B cell (primary cell): Measurements from ENCODE around the gene KIF4A. TPM values are rescaled to one million over a fixed set of nuclear protein-coding genes. Genes with fewer than 3 reads are reported as not detected.

Experiments
- ATAC-seq: fragments of 200-7000 bp; cut with Tn5 transposase; one replicate; pipeline ENCODE4 v1.10.0; 2021; ENCODE audit warnings: low read depth, mild to moderate bottlenecking, moderate number of reproducible peaks, moderate library complexity
- CTCF ChIA-PET: fragments of 350-600 bp; sonication (Branson Sonifier 250); formaldehyde crosslinking; loops from one replicate; lab custom pipeline; 2021; ENCODE audit warnings: antibody characterized with exemption, inconsistent platforms; lab: Charles Lee
- POLR2A ChIA-PET: fragments of 350-600 bp; sonication (Branson Sonifier 250); formaldehyde crosslinking; loops from one replicate; lab custom pipeline; 2021; ENCODE audit warnings: antibody characterized with exemption; lab: Charles Lee
- DNase-seq: peaks from one replicate; pipeline ENCODE4 v3.0.0; 2013
- H2AFZ ChIP-seq: 2 replicates; pipeline ENCODE4 v1.6.1; 2012; ENCODE audit warnings: mild to moderate bottlenecking, low read depth, low read length; ENCODE audit not compliant: insufficient read depth, poor library complexity, severe bottlenecking
- H3K27ac ChIP-seq, 2 donors: 1 replicate in 1 of 2; 2 replicates in 1 of 2; pipeline ENCODE4 v1.5.1; 2012 to 2013; ENCODE audit warnings: low read length in 2 of 2, mild to moderate bottlenecking in 2 of 2, moderate library complexity in 1 of 2
- H3K27me3 ChIP-seq, 4 experiments: fragments of 200-600 bp in 1 of 4; sonication (generic) in 1 of 4; replicated peaks in 1 of 4; 1 replicate in 2 of 4; 2 replicates in 2 of 4; pipeline versions ENCODE4 v1.6.1 to v1.7.0; 2013 to 2016; ENCODE audit warnings: low read length in 3 of 4, mild to moderate bottlenecking in 2 of 4, mixed read lengths in 1 of 4, moderate library complexity in 1 of 4; ENCODE audit not compliant: insufficient read depth in 4 of 4, control insufficient read depth in 3 of 4; ENCODE audit errors: control extremely low read depth in 1 of 4
- H3K36me3 ChIP-seq, 2 experiments: replicated peaks in 1 of 2; 1 replicate in 1 of 2; 2 replicates in 1 of 2; pipeline versions ENCODE4 v1.6.1 to v1.7.1; 2013; ENCODE audit warnings: low read length in 1 of 2; ENCODE audit not compliant: insufficient read depth in 2 of 2, control insufficient read depth in 1 of 2; ENCODE audit errors: control extremely low read depth in 1 of 2, extremely low read depth in 1 of 2
- H3K4me1 ChIP-seq, 2 donors: fragments of 200-600 bp in 1 of 2; sonication (generic) in 1 of 2; 1 replicate in 1 of 2; 2 replicates in 1 of 2; pipeline versions ENCODE4 v1.5.1 to v1.6.1; 2013 to 2017; ENCODE audit warnings: low read length in 2 of 2; ENCODE audit not compliant: control insufficient read depth in 2 of 2, insufficient read depth in 2 of 2
- H3K4me2 ChIP-seq: replicated peaks from 2 replicates; pipeline ENCODE3; 2012; ENCODE audit warnings: mild to moderate bottlenecking, low read depth, low read length; ENCODE audit not compliant: poor library complexity, severe bottlenecking
- H3K4me3 ChIP-seq, 5 experiments: fragments of 200-600 bp in 1 of 5; sonication (generic) in 1 of 5; 1 replicate in 3 of 5; 2 replicates in 2 of 5; pipeline versions ENCODE4 v1.5.1 to v1.7.0; 2011 to 2016; ENCODE audit warnings: low read length in 4 of 5, mild to moderate bottlenecking in 4 of 5, low read depth in 2 of 5, control low read depth in 1 of 5, moderate library complexity in 1 of 5; ENCODE audit not compliant: insufficient read depth in 1 of 5; ENCODE audit errors: control extremely low read depth in 1 of 5, extremely low read depth in 1 of 5
- H3K79me2 ChIP-seq: fragments of 200-600 bp; sonication (generic); one replicate; pipeline ENCODE4 v1.6.0; 2016; ENCODE audit warnings: low read length; ENCODE audit not compliant: control insufficient read depth, insufficient read depth
- H3K9ac ChIP-seq: fragments of 200-600 bp; sonication (generic); 2 replicates; pipeline ENCODE4 v1.6.1; 2017; ENCODE audit warnings: mild to moderate bottlenecking, low read length, moderate library complexity
- H3K9me3 ChIP-seq, 3 donors: one replicate each; pipeline versions ENCODE4 v1.6.1 to v1.7.1; 2013; ENCODE audit warnings: low read length in 2 of 3; ENCODE audit not compliant: control insufficient read depth in 2 of 3, insufficient read depth in 1 of 3; ENCODE audit errors: control extremely low read depth in 1 of 3
- H4K20me1 ChIP-seq: 2 replicates; pipeline ENCODE4 v1.6.0; 2012; ENCODE audit warnings: mild to moderate bottlenecking, low read length; ENCODE audit not compliant: insufficient read depth, control insufficient read depth, poor library complexity, severe bottlenecking
- H3K27ac Mint-ChIP-seq: one replicate; pipeline ENCODE4 v1.8.0; 2021; ENCODE audit warnings: mixed read lengths
- H3K27me3 Mint-ChIP-seq: one replicate; pipeline ENCODE4 v1.8.0; 2021; ENCODE audit warnings: mixed read lengths
- H3K4me1 Mint-ChIP-seq: one replicate; pipeline ENCODE4 v1.8.0; 2021; ENCODE audit warnings: mixed read lengths
- H3K4me3 Mint-ChIP-seq: one replicate; pipeline ENCODE4 v1.8.0; 2021; ENCODE audit warnings: mixed read lengths
- H3K9me3 Mint-ChIP-seq: one replicate; pipeline ENCODE4 v1.8.0; 2022; ENCODE audit warnings: mixed read lengths; ENCODE audit not compliant: insufficient read depth
- CTCF ChIP-seq: fragments of 200-600 bp; IDR thresholded peaks from one replicate; pipeline ENCODE4 v1.8.0; 2022; ENCODE audit warnings: antibody characterized with exemption, mild to moderate bottlenecking
- EZH2 ChIP-seq: IDR thresholded peaks from 2 replicates; pipeline ENCODE4 v1.6.1; 2012; ENCODE audit warnings: borderline replicate concordance, low read depth, mild to moderate bottlenecking, moderate library complexity, low read length; ENCODE audit not compliant: insufficient read depth, poor library complexity, severe bottlenecking
- WGBS: methylation state at CpG from one replicate; pipeline ENCODE4 v1.1.5; 2013; ENCODE audit warnings: missing lambda C conversion rate; ENCODE audit not compliant: insufficient coverage; 5-methylcytosine and 5-hydroxymethylcytosine counted together
- intact Hi-C: fragments of 100-400 bp; cut with micrococcal nuclease; formaldehyde crosslinking; loops from one replicate; pipeline ENCODE4 v1.10.0; 2022
- polyA plus RNA-seq: library from polyadenylated mRNA; depleted of rRNA; stranded (reverse); fragments of >200 nt; gene quantifications from 2 replicates; pipeline ENCODE4 v1.2.3, GENCODE V29; 2012
- total RNA-seq, 2 donors: library from RNA; stranded (reverse); fragments of 120-200 nt in 1 of 2; gene quantifications; 1 replicate in 1 of 2; 2 replicates in 1 of 2; pipeline versions ENCODE4 v1.2.3 to v1.2.4, GENCODE V29; 2013 to 2022

Gene KIF4A
- total and polyA plus RNA-seq, 2 donors (not counting 1 experiment from before 2014, with no cell fraction given) = 0.06 to 0.07 TPM

GRCh38 chrX:70244881-70245280, 45.0 kb upstream of the KIF4A start:
- Histone ChIP-seq H2AFZ (no peak overlapping the region), H4K20me1 (no peaks in the 10 kb centered on the region), H3K4me2 (no peak overlapping the region), H3K27me3 (no peaks in the 10 kb centered on the region), H3K27ac (no peak overlapping the region), H3K4me3 (no peak overlapping the region), H3K9ac (no peak overlapping the region), H3K4me1 (no peaks in the 10 kb centered on the region), H3K36me3 (no peaks in the 10 kb centered on the region), H3K79me2 (no peaks in the 10 kb centered on the region), H3K9me3 (no peaks in the 10 kb centered on the region)
- Mint-ChIP-seq H3K4me3 (no peak overlapping the region), H3K4me1 (no peaks in the 10 kb centered on the region), H3K27ac (no peak overlapping the region), H3K27me3 (no peaks in the 10 kb centered on the region), H3K9me3 (no peaks in the 10 kb centered on the region)
- intact Hi-C loops = no loop called here
- ATAC-seq (no peak), DNase-seq (no peak)
- TF ChIP-seq CTCF (no peak), EZH2 (no peak)
- CTCF ChIA-PET = no interaction called here
- no CpG with 5 or more reads among the region's 6 CpGs for WGBS
- POLR2A ChIA-PET = no interaction called here

- Histone ChIP-seq H2AFZ (no peak overlapping the region), H3K4me3 (no peak overlapping the region), H3K27me3 (no peaks in the 10 kb centered on the region), H3K4me2 (no peak overlapping the region), H3K79me2 (no peaks in the 10 kb centered on the region), H3K4me1 (no peaks in the 10 kb centered on the region), H3K27ac (no peak overlapping the region), H4K20me1 (no peaks in the 10 kb centered on the region), H3K9ac (no peak overlapping the region), H3K9me3 (no peaks in the 10 kb centered on the region), H3K36me3 (no peaks in the 10 kb centered on the region)
- no peak overlapping the region for H3K4me3 Mint-ChIP-seq
- no peak for TF ChIP-seq CTCF
- TF ChIP-seq EZH2 = no peak
- H3K4me1 Mint-ChIP-seq = no peaks in the 10 kb centered on the region
- ChIA-PET CTCF (no interaction called here), POLR2A (no interaction called here)
- no CpG with 5 or more reads among the region's 2 CpGs for WGBS
- ATAC-seq = no peak
- H3K9me3 Mint-ChIP-seq = no peaks in the 10 kb centered on the region
- intact Hi-C loops = no loop called here
- no peak for DNase-seq
- no peak overlapping the region for H3K27ac Mint-ChIP-seq
- H3K27me3 Mint-ChIP-seq = no peaks in the 10 kb centered on the region
These were observed 42.7 kb upstream of the KIF4A start for GRCh38 chrX:70247252-70247651.
